Measurements from ENCODE around the gene TTC22.

TTC22 gene

DNA sequence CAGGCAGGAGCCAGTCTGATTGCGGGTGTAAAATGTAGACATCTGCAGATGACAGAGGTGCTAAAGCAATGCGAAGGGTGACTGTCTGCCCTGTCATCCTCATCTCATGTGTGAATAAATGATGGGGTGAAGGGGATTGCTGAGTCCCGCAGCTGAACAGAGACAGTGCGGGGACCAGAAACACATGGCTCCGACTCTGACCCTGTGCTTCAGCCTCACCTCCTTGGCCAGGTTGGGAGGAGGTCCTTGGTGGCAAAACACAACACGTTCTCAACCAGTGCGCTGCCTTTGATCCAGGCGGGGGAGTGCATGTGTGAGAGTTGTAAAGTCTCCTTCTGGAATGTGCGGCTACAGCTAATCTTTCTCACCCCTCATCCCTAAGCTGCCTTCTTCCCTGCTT is 32.0 kb upstream of the TTC22 start:
- no peak for DNase-seq (ENCODE audit: low read depth)
- no peak overlapping the region for H3K4me3 ChIP-seq (ENCODE audit: low read length)
- TF ChIP-seq, protein P1, sequence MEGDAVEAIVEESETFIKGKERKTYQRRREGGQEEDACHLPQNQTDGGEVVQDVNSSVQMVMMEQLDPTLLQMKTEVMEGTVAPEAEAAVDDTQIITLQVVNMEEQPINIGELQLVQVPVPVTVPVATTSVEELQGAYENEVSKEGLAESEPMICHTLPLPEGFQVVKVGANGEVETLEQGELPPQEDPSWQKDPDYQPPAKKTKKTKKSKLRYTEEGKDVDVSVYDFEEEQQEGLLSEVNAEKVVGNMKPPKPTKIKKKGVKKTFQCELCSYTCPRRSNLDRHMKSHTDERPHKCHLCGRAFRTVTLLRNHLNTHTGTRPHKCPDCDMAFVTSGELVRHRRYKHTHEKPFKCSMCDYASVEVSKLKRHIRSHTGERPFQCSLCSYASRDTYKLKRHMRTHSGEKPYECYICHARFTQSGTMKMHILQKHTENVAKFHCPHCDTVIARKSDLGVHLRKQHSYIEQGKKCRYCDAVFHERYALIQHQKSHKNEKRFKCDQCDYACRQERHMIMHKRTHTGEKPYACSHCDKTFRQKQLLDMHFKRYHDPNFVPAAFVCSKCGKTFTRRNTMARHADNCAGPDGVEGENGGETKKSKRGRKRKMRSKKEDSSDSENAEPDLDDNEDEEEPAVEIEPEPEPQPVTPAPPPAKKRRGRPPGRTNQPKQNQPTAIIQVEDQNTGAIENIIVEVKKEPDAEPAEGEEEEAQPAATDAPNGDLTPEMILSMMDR (conservative IDR thresholded peaks at IDR 0.05; ENCODE audit: low read length) = no peak

DNA sequence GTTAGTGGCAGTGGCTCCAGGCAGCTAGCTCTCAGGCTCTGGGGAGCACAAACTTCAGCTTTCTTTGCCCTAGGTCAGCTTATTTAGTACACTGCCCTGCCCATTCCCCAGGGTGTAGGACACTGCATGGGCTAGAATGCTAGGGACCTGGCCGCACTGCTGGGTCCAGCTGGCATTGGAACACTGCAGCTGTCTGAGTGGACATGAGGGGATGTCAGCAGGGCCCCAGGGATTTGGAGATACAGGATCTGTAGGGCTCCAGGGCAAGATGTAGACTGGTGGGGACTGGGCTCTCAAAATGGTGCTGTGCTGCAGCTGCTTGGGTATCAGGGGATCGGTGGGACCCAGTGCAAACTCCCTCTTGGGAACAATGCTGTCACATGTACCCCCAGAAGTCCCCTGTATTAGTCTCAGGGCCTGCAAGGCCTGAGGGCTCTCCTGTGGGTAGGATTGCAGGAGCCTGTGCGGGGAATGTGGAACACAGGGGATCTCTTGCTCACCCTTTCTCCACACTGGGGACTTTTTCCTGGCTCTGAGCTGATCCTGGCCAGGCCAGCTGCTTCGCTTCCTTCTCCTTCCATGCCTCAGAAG is 25.2 kb upstream of the TTC22 start:
- no peak overlapping the region for H3K4me3 ChIP-seq (ENCODE audit: low read length)
- TF ChIP-seq, protein P1 (conservative IDR thresholded peaks at IDR 0.05; ENCODE audit: low read length) = no peak
- DNase-seq (ENCODE audit: low read depth) = no peak

DNA sequence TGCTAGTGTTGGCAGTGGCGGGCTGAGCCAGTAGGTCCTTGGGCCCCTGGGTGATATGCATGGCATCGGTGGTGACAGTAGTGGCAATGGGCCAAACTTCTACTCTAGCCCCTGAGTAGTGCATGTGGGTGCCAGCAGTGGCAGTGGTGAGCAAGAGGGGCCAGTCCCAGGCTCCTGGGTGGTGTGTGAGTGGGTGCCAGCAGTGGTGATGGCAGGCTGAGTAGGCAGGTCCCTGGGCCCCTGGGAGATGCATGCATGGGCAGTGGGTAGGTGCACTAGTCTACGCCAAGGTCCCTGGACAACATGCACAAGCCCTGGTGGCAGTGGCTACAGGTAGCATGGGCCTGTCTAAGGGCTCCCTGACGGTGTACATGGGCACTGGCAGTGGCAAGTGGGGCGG is 24.6 kb upstream of the TTC22 start:
- no peak overlapping the region for H3K4me3 ChIP-seq (ENCODE audit: low read length)
- TF ChIP-seq, protein P1 (conservative IDR thresholded peaks at IDR 0.05; ENCODE audit: low read length) = no peak
- no peak for DNase-seq (ENCODE audit: low read depth)

DNA sequence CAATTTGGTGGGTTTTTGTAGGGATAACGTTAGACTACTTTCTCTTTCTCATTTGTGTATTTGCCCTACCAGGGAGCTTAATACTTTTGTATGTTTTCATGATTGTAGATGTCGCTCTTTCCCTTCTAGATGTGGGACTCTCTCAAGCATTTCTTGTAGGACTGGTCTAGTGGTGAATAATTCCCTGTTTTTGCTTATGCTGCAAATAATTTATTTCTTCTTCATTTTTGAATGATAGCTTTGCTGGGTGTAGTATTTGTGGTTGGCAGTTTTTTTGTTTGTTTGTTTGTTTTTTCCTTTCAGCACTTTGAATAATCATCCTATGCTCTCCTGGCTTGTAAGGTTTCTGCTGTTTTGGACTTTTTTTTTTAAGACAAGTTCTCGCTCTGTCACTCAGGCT is 22.5 kb upstream of the TTC22 start:
- TF ChIP-seq, protein P1 (conservative IDR thresholded peaks at IDR 0.05; ENCODE audit: low read length) = no peak
- no peak overlapping the region for H3K4me3 ChIP-seq (ENCODE audit: low read length)
- no peak for DNase-seq (ENCODE audit: low read depth)

DNA sequence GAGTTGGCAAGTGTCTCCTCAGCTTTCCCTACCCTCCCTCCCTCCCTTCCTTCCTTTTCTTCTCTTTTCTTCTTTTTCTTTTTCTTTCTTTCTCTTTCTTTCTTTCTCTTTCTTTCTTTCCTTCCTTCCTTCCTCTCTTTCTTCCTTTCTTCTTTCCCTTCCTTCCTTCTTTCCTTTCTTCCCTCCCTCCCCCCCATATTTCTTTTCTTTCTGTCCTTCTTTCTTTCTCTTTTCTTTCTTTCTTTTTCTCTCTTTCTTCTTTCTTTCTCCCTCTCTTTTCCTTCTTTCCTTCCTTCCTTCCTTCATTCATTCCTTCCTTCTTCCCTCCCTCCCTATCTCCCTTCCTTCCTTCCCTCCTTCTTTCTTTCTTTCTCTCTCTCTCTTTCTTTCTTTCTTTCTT is 18.6 kb upstream of the TTC22 start:
- no peak overlapping the region for H3K4me3 ChIP-seq (ENCODE audit: low read length)
- no peak for DNase-seq (ENCODE audit: low read depth)
- TF ChIP-seq, protein P1 (conservative IDR thresholded peaks at IDR 0.05; ENCODE audit: low read length) = no peak

DNA sequence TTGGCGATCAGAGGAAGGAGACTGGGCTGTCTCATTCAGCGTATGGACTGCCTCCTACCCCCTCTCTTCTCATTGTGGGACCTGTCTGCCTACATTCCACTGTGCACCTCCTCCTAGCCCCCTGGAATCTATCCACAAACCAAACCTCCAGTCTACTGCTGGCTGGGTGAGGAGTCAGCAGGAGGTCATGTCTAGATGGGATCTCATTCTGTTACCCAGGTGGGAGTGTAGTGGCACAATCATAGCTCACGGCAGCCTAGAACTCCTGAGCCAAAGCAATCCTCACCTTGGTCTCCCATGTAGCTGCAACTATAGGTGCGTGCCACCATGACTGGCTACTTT is 18.0 kb upstream of the TTC22 start:
- no peak for DNase-seq (ENCODE audit: low read depth)
- TF ChIP-seq, protein P1 (conservative IDR thresholded peaks at IDR 0.05; ENCODE audit: low read length) = no peak
- H3K4me3 ChIP-seq (ENCODE audit: low read length) = no peak overlapping the region

DNA sequence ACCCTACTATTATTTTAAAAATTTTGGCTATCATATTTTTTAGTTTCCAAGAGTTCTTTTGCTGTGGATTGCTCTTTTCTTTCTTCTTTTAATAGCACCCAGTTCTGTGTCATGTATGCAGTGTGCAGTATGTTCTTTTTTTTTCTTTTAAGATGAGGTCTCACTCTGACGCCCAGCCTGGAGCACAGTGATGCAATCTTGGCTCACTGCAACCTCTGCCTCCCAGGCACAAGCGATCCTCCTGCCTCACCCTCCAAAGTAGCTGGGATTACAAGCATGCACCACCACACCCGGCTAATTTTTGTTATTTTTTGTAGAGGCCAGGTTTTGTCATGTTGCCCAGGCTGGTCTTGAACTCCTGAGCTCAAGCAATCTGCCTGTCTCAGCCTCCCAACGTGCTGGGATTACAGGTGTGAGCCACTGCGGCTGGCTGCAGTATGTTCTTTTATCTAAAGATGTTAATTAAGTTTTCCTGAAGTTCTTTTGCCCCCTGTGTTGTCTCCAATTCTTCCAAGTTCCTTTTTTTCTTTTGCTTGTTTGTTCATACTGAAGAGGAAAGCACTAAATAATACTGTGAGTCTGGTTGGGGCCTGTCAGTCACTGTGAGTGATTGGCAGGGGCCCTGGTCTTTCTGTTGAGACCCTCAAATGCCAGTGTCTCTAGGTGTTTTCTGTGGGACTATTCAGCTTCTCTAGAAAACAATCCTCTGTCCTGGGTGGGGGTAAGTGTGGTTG is 17.5 kb upstream of the TTC22 start:
- no peak overlapping the region for H3K4me3 ChIP-seq (ENCODE audit: low read length)
- TF ChIP-seq, protein P1 (conservative IDR thresholded peaks at IDR 0.05; ENCODE audit: low read length) = no peak
- no peak for DNase-seq (ENCODE audit: low read depth)
